Daoy (cell line): ENCODE data around the gene NPAS1. TPM values are rescaled to one million over a fixed set of nuclear protein-coding genes. Genes with fewer than 3 reads are reported as not detected.
A peak's percentile ranks its signal among the peaks of the same experiment; 100 is the strongest.
"Not testable (repeated sequence)": the region's sequence is repeated elsewhere in the genome, so short reads cannot be mapped to it uniquely, and the experiment has no call there.

ENCODE experiments used
- DNase-seq: peaks from one replicate; pipeline ENCODE4 v3.0.0-alpha.2; 2015; ENCODE audit warnings: low read depth
- total RNA-seq: library from RNA; depleted of rRNA; stranded (reverse); fragments of >200 nt; shearing (Covaris generic); gene quantifications from 2 replicates; pipeline ENCODE4 v1.2.3, GENCODE V29; 2014

Gene NPAS1
- total RNA-seq, 1 experiment from 2014 or later = not detected

- peak; percentile 79 for DNase-seq
Observed at GRCh38 chr19:46990991-46991676, 28.5 kb upstream of the NPAS1 start.

DNA sequence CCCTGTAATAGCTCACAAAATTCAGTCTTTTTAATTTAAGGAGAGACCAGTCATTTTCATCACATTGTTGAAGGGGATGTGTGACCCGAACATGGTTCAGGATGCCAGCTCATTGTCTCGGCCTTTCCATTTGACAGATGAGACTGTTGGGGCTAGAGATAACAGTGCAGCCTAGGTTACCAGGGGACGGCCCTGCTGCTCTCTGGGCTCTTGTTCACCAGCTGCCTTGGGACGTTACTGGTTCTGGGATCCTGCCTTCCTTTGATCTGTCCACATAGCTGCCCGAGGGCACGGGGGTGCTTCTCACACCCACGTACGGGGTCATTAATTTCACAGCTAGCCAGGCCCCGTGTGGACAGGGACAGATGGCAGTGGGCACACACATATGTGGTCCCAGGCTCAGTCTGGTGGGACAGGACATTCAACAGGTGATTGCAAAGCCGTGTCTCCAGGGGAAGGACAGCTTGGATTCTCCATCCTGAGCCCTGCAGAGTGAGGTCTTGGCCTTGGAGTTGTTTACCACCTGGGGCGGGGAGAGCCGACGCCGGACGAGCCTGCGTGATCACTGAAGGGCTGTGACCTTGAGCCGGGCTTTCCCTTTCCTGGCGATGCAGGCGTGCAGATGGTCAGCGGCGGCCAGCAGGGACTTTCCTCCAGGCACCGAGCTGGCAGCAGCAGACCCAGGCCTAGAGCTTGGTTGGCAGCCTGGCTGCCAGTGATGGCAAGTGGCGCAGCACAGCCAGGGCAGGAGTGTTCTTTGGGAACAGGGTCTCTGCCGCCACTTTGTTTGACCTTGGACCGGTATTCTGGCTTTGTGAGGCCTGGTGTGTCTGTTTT lies 26.7 kb upstream of the NPAS1 start:
- no peak for DNase-seq

DNA sequence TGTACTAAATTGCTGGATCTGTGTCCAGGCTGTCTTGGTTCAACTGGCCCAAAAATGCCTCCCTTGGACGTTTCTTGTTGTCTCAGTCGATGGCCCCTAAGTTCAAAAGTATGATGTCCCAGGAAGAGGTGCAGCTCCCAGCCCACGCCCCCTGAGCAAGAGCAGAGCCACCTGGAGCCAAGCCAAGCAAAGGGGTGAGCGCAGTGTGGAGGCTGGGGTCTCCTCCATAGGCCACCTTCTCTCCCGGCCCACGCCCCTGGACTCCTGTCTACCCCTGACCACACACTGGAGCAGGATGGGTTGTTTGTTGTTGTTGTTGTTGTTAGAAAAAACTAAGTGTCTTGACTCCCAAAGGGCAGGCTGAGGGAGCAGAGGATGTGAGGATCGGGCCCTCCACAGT lies 26.0 kb upstream of the NPAS1 start:
- no peak for DNase-seq

GRCh38 chr19:46994141-46994686 lies 25.4 kb upstream of the NPAS1 start:
- DNase-seq = no peak

DNA sequence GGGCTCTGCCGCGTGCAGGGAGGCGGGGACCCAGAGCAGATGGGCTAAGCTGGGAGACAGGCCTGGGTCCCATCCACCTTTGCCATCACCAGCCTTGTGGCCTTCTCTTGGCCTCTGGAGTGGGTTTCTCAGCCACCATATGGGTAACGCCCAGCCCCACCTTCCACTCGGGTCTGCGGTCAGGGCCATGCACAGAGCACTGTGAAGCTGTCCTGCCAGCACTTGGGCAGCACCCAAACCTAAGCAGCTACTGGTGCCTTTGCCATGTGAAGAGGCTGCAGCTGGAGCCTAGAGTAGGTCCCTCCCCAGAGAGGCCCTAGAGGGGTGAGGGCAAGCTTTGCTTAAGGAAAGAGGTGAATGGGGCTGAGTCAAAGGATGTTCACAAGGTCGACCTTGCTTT lies 24.1 kb upstream of the NPAS1 start:
- no peak for DNase-seq

GRCh38 chr19:46998445-46999125 lies 21.1 kb upstream of the NPAS1 start:
- no peak for DNase-seq

GRCh38 chr19:46999377-46999776 lies 20.3 kb upstream of the NPAS1 start:
- no peak for DNase-seq

GRCh38 chr19:46999878-47000277 lies 19.8 kb upstream of the NPAS1 start:
- DNase-seq = no peak

- no peak for DNase-seq
Observed at GRCh38 chr19:47000373-47000772, 19.3 kb upstream of the NPAS1 start.

- DNase-seq = no peak
Observed at GRCh38 chr19:47001584-47001983, 18.1 kb upstream of the NPAS1 start.

DNA sequence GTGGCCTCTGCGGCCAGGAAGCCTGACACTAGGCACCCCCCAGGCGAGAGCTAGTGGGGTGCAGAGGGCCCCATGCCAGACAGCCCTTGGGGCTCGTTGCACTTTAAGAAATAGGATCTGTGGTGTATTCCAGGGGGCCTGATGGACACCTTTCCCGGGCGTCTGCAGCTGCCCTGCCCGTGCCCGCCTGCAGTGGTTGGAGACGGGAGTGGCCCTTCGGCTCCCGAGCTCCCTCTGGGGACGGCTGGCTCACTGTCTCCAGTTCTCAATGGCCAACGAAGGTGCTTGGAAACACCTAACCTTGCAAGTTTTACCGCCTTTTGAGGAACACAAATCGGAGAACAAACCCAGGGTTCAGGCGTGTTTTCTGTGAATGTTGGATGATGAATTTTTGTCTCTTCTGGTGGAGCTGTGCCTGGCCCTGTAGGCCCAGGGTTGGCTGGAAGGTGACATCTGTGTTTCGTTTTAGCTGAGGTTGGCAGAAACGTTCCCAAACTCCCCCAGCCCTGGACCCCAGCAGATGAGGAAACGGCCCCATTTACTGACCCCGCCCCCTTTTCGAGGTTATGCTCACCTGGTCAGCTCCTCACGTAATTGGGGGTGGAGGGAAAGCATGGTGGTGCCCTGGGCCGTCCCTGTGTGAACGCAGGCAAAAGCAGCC lies 17.4 kb upstream of the NPAS1 start:
- DNase-seq = no peak

- DNase-seq = no peak
Observed at GRCh38 chr19:47002853-47003610, 16.6 kb upstream of the NPAS1 start.

DNA sequence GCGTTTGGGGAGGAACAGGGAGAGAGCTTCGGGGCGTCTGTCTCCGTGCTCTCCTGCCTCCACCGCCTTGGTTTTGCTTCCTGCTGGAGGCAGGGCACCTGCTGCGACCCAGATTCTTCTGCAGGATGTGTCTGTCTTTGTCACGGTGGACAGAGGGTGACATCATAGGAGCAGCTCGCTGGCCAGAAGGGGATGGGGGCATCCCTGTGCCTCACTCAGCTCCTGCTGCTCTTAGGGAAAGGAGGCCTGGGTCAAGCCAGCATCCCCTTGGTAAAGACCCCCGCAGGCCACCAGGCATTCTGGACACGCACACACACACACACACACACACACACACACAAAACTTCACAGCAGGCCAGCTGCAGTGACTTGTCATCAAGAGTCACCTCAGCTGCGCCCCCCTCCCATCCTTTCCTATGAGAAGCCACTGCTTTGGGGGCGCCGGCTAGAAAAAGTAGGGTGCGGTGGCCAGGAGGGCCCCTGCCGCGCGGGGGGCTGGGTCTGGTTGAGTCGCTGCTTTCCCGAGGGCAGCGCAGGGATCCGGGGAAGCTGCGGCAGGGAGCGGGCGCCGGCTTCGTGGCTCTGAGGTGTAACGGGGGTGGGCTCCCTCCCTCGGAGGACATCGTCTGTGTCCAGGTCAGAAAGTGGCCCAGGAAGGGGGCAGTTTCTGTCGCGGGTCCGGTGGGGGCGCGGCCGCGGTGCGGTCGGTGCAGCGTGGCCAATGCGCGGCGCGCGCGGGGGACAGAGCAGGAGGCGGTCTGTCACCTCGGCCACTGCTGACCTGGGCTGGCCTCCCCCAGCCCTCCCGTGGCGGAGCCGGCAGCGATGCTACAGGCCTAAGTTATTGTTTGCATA lies 15.8 kb upstream of the NPAS1 start:
- no peak for DNase-seq

- no peak for DNase-seq
Observed at GRCh38 chr19:47005164-47005641, 14.4 kb upstream of the NPAS1 start.

DNA sequence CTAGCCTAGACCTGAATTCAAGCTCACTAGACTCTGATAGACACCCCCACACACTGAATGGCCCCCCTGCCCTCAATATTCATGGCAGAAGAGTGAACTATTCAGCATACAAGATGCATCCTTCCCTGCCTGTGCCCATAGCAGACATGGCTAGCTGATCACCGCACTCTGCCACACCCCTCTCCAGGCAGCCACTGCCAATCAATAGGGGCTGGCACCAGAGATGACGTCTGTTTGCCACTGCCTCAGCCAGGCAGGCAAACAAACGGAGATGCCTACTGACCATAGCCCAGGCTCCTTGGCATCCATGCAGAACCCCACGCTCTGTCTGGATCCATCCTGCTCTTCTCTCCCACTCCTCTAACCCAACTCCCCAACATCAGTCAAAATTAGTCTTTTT lies 13.8 kb upstream of the NPAS1 start:
- DNase-seq = peak; percentile 46

- no peak for DNase-seq
Observed at GRCh38 chr19:47006496-47006895, 13.1 kb upstream of the NPAS1 start.

- DNase-seq = not testable (repeated sequence)
Observed at GRCh38 chr19:47010549-47010948, 9.1 kb upstream of the NPAS1 start.

GRCh38 chr19:47012617-47013016 lies 7.0 kb upstream of the NPAS1 start:
- DNase-seq = no peak

DNA sequence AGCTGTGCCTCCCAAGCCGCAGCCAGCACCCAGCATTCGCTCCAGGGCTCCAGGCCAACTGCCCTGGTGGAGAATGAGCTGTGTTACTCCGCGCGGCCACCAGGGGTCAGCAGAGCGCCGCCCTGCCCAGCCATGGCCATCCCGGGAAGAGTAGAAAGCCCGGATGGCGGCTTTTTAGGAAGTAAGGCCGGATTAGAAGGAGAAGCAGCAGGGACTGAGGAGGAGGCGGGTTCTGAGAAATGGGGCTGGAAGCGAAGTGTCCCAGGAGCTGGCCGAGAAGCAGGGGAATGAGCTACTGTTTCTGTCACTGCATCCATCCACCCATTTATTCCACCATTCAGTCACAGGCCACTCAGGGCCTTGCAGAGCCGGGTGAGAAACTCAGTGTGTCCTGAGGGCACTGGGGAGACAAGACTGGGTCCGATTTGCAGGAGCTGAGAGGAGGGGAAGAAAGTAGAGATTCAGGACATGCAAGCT lies 6.6 kb upstream of the NPAS1 start:
- peak; percentile 87 for DNase-seq

DNA sequence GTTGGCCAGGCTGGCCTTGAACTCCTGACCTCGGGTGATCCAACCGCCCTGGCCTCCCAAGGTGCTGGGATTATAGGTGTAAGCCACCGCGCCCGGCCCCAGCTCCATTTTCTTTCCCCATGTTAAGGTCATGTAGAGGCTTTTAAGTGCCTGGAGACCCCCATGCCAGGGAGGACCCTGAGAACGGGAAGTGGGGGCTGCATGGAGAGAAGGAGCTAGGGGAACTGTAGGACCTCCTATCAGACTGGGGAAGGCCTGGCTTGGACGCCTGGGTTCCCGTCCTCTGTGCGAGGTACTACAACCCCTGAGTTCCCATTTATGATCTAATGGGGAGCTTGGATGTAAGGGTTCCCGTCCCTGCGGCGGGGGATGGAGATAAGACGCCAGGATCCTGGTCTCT lies 714 bp upstream of the NPAS1 start:
- DNase-seq = no peak
